Pancreas (tissue), 10 donors: Measurements from ENCODE around the gene EMC9. TPM values are rescaled to one million over a fixed set of nuclear protein-coding genes. Genes with fewer than 3 reads are reported as not detected.

Experiments used
- ATAC-seq, 4 donors: fragments of 200-7000 bp; cut with Tn5 transposase; one replicate each; pipeline versions ENCODE4 v1.8.0 to v1.9.1; 2020; ENCODE audit warnings: mild to moderate bottlenecking in 4 of 4, moderate library complexity in 4 of 4
- DNase-seq, 6 donors: peaks; one replicate each; pipeline ENCODE4 v3.0.0-alpha.2; 2020
- FAIRE-seq: peaks from 2 replicates; lab custom pipeline; 2012; peaks lifted over from hg19 to GRCh38; lab: Jason Lieb, UNC
- H3K27ac ChIP-seq, 4 donors: fragments of 200-600 bp; sonication (generic); 1 replicate in 3 of 4; 2 replicates in 1 of 4; pipeline versions ENCODE4 v1.5.0 to v1.8.0; 2020
- H3K27me3 ChIP-seq, 4 donors: fragments of 200-600 bp; one replicate each; pipeline ENCODE4 v1.8.0; 2021
- H3K36me3 ChIP-seq, 3 donors: fragments of 200-600 bp; sonication (generic) in 1 of 3; one replicate each; pipeline versions ENCODE4 v1.5.0 to v1.8.0; 2020 to 2021
- H3K4me1 ChIP-seq, 3 donors: fragments of 200-600 bp; one replicate each; pipeline ENCODE4 v1.8.0; 2021
- H3K4me3 ChIP-seq, 4 donors: fragments of 200-600 bp; sonication (generic) in 2 of 4; one replicate each; pipeline versions ENCODE4 v1.5.0 to v1.8.0; 2020 to 2021
- H3K9me3 ChIP-seq, 4 donors: fragments of 200-600 bp; one replicate each; pipeline ENCODE4 v1.8.0; 2021
- WGBS, 2 donors: extraction: QIAGEN DNeasy Blood & Tissue Kit; methylation state at CpG; one replicate each; pipeline ENCODE4 v1.1.7; 2013; 5-methylcytosine and 5-hydroxymethylcytosine counted together
- intact Hi-C, 3 donors: fragments of 100-400 bp; cut with DNase I; formaldehyde crosslinking; loops; one replicate each; pipeline versions ENCODE4 v1.11.1 to v1.14.2; 2022
- polyA plus RNA-seq, 2 donors: library from polyadenylated mRNA; stranded (reverse); fragments of 200-250 nt; gene quantifications; one replicate each; pipeline ENCODE4 v1.2.3, GENCODE V29; 2013
- total RNA-seq, 6 donors: library from RNA; stranded (reverse); fragmentation: NEBNext Ultra II Directional in 4 of 6; extraction: Animal tissue kit (Norgen Biotek cat#: 25700) in 4 of 6; gene quantifications; one replicate each; pipeline versions ENCODE4 v1.2.1 to v1.2.4, GENCODE V29; 2021 to 2023
- TF ChIP-seq, protein P1 (sequence below), 4 donors: fragments of 200-600 bp; sonication (generic) in 3 of 4; IDR thresholded peaks; one replicate each; pipeline versions ENCODE4 v1.5.0 to v1.8.0; 2021; ENCODE audit warnings: antibody characterized with exemption in 4 of 4
- donor health status: healthy with polysubstance abuse.
- donor health status: DM: no; HTN: no; CAD: no; lungs with moderate emphysema.
- donor health status: DM: no; HTN: no; CAD: no.
- donor health status: control.
- donor health status: control.
- donor health status: Bipolar disorder and iron deficiency.
- donor health status: DM: yes; HTN: yes; CAD: no.
- donor health status: DM: no; HTN: no; CAD: no.
- donor health status: DM: no; HTN: no; CAD: no.
- donor health status: DM: yes; HTN: yes; CAD: no.

The EMC9 gene
- total and polyA plus RNA-seq, 8 donors, result 8.1 to 72.6 (median 14.1) TPM

DNA sequence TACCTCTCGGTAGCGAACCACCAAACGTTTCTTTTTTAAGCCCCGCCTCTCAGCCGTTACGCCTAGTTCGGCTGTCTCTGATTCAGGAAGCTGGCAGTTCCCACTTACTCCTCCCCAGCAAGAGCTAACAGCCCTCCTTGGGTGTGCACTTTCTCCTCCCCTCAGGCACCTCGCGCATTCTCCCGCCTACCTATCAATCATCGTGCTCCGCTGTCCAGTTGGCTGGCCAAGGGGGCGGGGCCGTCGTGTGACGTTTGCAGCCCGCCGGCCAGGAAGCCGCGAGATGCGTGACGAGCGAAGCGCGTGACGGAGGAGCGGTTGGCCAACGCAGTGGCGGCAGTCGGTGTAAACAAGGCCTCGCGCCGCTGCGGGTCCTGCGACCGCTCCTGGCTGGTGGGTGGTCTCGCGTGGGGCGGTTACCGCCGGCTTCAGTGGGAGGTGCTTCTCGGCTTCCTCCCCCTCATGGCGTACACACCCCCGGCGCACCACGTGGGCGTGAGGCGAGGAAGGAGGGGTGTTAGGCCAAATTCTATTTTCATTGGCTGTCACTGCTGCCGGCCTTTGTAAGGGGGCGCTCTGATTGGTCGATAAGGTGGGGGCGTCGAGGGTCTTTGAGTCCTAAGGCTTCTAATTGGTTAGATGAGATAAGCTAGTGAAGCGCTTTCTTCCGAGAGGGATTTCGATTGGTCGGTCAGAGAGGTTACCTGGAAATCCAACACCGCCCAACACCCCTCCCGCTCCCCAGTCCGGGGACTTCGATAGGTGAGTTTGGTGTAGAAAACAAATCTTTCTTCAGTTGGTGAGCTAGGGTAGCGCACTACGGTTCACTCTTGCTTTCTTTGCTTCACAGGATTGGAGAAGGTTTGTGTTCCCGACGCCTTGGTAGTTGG lies 26.6 kb downstream of the EMC9 start, which contains the start of the genes DCAF11 and NRL:
TSS of gene DCAF11 (plus strand) at position 246 of the 890 bp plus-strand sequence. CDS start 818 bp downstream, outside the sequence.
TSS of gene NRL (minus strand) at position 418 of the 890 bp plus-strand sequence. CDS start 32,101 bp downstream, outside the sequence.
- Histone ChIP-seq H3K4me1 (peaks cover 0 to 31% (median 10%) of the 10 kb centered on the region in 3 donors), H3K36me3 (peaks cover 4 to 27% (median 22%) of the 10 kb centered on the region in 3 donors), H3K27ac (peak within 1 kb of the TSS; percentile 92 to 100 (median 98)), H3K27me3 (no peaks in the 10 kb centered on the region), H3K4me3 (peak within 1 kb of the TSS; percentile 44 to 74 (median 56)), H3K9me3 (no peaks in the 10 kb centered on the region)
- DNase-seq (peak; percentile 97 to 99 (median 99)), ATAC-seq (peak; percentile 85 to 92 (median 86)), FAIRE-seq (peak; percentile 95)
- 0% methylated on average over 64 to 65 of the region's 65 CpGs for WGBS, 2 donors
- intact Hi-C loops, result no loop called here
- TF ChIP-seq, protein P1, sequence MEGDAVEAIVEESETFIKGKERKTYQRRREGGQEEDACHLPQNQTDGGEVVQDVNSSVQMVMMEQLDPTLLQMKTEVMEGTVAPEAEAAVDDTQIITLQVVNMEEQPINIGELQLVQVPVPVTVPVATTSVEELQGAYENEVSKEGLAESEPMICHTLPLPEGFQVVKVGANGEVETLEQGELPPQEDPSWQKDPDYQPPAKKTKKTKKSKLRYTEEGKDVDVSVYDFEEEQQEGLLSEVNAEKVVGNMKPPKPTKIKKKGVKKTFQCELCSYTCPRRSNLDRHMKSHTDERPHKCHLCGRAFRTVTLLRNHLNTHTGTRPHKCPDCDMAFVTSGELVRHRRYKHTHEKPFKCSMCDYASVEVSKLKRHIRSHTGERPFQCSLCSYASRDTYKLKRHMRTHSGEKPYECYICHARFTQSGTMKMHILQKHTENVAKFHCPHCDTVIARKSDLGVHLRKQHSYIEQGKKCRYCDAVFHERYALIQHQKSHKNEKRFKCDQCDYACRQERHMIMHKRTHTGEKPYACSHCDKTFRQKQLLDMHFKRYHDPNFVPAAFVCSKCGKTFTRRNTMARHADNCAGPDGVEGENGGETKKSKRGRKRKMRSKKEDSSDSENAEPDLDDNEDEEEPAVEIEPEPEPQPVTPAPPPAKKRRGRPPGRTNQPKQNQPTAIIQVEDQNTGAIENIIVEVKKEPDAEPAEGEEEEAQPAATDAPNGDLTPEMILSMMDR (IDR thresholded peaks at IDR 0.05), result no peak

DNA sequence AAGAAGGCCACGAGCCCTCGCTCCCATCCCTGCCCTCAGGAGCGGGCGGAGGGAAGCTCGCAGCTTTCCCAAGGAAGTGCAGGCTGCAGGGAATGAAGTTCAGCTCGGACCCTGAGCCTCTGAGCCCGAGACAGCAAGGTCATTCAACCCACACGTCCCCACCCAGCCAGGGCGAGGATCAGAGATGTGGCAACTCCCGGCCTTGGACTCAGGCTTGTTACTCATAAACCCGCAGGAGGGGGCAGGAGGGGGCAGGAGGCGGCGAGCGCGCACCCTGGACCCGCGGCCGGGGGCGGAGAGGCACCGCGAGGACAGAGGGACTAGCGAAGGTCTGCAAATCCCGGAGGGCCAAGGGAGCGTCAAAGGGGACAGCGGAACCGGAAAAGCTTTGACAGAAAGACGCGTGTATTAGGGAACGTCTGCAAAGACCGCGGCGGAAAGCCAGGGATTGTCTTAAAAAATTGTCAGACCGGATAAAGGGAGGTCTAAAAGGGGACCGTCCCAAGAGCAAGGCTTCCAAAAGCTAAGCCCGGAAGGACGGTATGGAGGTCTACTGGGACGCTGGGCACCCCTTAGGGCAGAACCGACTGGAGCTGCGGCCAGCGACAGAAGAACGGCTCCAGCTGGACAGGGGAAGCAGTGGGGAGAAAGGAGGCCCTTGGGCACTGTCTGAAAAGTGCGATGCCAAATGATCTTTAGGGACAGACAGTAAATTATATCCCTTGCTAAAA lies 27.4 kb downstream of the EMC9 start:
- Histone ChIP-seq H3K36me3 (peaks cover 4 to 19% (median 14%) of the 10 kb centered on the region in 3 donors), H3K4me3 (peak overlapping the region; percentile 44 to 61 (median 50)), H3K27me3 (no peaks in the 10 kb centered on the region), H3K4me1 (peaks cover 2 to 37% (median 14%) of the 10 kb centered on the region in 3 donors), H3K9me3 (no peaks in the 10 kb centered on the region), H3K27ac (peak overlapping the region; percentile 92 to 100 (median 98))
- intact Hi-C loops, result no loop called here
- DNase-seq (peak; percentile 88 to 94 (median 90)), ATAC-seq (peak; percentile 55 to 67 (median 61)), FAIRE-seq (no peak)
- WGBS, 2 donors, result 0 to 1% methylated on average over 42 of the region's 42 CpGs
- TF ChIP-seq, protein P1 (IDR thresholded peaks at IDR 0.05), result no peak

DNA sequence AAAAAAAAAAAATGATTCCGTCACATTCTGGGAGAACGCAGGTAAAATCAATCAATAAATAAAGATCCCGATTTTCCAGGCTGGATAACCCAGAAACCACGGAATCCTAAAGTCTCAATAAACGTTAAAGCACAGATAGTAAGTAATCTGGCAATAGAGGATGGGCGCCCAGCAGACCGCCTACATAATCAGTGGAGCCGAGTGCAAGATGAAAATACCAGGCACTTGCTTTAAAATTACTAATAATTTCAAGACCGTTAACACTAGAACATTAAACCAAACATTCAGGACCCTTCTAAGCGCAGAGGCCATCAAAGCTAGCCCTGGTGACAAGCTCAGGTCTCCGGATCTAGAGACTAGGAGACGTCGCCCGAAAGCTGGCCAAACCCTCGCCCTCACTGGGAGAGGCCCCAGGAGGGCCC lies 28.0 kb downstream of the EMC9 start:
- ATAC-seq (no peak), FAIRE-seq (no peak), DNase-seq (no peak)
- Histone ChIP-seq H3K27me3 (no peaks in the 10 kb centered on the region), H3K4me1 (peaks cover 3 to 42% (median 16%) of the 10 kb centered on the region in 3 donors), H3K36me3 (peaks cover 2 to 13% (median 8%) of the 10 kb centered on the region in 3 donors), H3K27ac (peak overlapping the region; percentile 92 to 100 (median 98)), H3K4me3 (peak overlapping the region; percentile 44 to 61 (median 50)), H3K9me3 (no peaks in the 10 kb centered on the region)
- TF ChIP-seq, protein P1 (IDR thresholded peaks at IDR 0.05), result no peak
- 5 to 7% methylated on average over 15 of the region's 15 CpGs for WGBS, 2 donors
- intact Hi-C loops, result no loop called here

DNA sequence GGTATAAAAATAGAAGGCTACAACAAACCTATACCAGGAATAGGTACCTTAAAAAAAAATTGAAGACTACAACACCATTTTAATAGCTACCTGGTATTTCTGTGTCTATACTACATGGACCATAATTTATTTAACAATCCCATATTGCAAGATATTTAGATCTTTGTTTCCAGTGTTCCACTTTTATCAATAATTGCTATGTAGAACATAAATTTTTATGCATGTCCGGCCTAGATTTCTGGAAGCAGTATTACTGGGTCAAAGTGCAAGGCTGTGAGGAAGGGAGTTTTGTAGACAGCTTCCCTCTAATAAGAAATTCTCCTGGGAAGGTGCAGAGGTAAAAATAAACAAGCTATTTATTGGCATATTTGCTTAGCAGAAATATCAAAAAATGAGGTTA lies 30.9 kb downstream of the EMC9 start:
- 11 to 18% methylated on average over 1 of the region's 1 CpG for WGBS, 2 donors
- no peaks in the 10 kb centered on the region for H3K9me3 ChIP-seq
- DNase-seq, result no peak
- intact Hi-C loops, result no loop called here
- H3K4me1 ChIP-seq, result peaks cover 3 to 27% (median 16%) of the 10 kb centered on the region in 3 donors
- no peaks in the 10 kb centered on the region for H3K36me3 ChIP-seq
- ATAC-seq, result no peak
- no peak overlapping the region for H3K4me3 ChIP-seq
- TF ChIP-seq, protein P1 (IDR thresholded peaks at IDR 0.05), result no peak
- no peaks in the 10 kb centered on the region for H3K27me3 ChIP-seq
- H3K27ac ChIP-seq, result peak overlapping the region in 2 of 4 donors; percentile 45 to 50
- FAIRE-seq, result no peak
